ENCODE measurements around the gene UXT.

- TF ChIP-seq MLX (CRISPR knock-in tag; IDR thresholded peaks at IDR 0.05) (no peak), TEAD4 (CRISPR knock-in tag; IDR thresholded peaks at IDR 0.05) (no peak), IRF2 (CRISPR knock-in tag; IDR thresholded peaks at IDR 0.05; ENCODE audit: borderline replicate concordance, low read depth) (no peak), CTCF (IDR thresholded peaks at IDR 0.05) (no peak), SP1 (CRISPR knock-in tag; conservative IDR thresholded peaks at IDR 0.05) (no peak), FOXJ3 (CRISPR knock-in tag; IDR thresholded peaks at IDR 0.05; ENCODE audit: borderline replicate concordance) (no peak), ELF4 (CRISPR knock-in tag; IDR thresholded peaks at IDR 0.05; ENCODE audit: low read depth) (no peak)
Observed at GRCh38 chrX:47621851-47622250, 37.1 kb downstream of the UXT start.

Data from WTC11 (cell line).